Limb (tissue), 2 donors: ENCODE data around the gene CIAO2B.
"Not testable (repeated sequence)": the region's sequence is repeated elsewhere in the genome, so short reads cannot be mapped to it uniquely, and the experiment has no call there.

Source experiments
- DNase-seq, 2 donors: peaks; one replicate each; pipeline ENCODE4 v3.0.0-alpha.2; 2016; ENCODE audit errors: extremely low spot score in 2 of 2

The CIAO2B gene

GRCh38 chr16:66937725-66938337 lies 3.6 kb upstream of the CIAO2B start:
- DNase-seq: no peak

- DNase-seq: no peak
Measured at GRCh38 chr16:66936889-66937554, 2.8 kb upstream of the CIAO2B start.

- DNase-seq: no peak
Measured at GRCh38 chr16:66936462-66936861, 2.3 kb upstream of the CIAO2B start.

GRCh38 chr16:66935314-66936011 lies 1.3 kb upstream of the CIAO2B start, which contains the start of gene CES2:
Gene CES2 (plus strand): TSS chr16:66935516. CDS start chr16:66935636, 120 bp downstream.
- no peak for DNase-seq

- DNase-seq: not testable (repeated sequence)
Measured at GRCh38 chr16:66934839-66935313, 674 bp upstream of the CIAO2B start.

- no peak for DNase-seq
Measured at GRCh38 chr16:66933776-66934137, 445 bp downstream of the CIAO2B start.

GRCh38 chr16:66932076-66932475 lies 2.1 kb downstream of the CIAO2B start:
- DNase-seq: no peak

GRCh38 chr16:66931665-66932064 lies 2.5 kb downstream of the CIAO2B start:
- DNase-seq: no peak

- DNase-seq: no peak
Measured at GRCh38 chr16:66930189-66930588, 4.0 kb downstream of the CIAO2B start.

GRCh38 chr16:66928702-66929388 lies 5.4 kb downstream of the CIAO2B start:
- DNase-seq: no peak

- no peak for DNase-seq
Measured at GRCh38 chr16:66927918-66928649, 6.1 kb downstream of the CIAO2B start.

- no peak for DNase-seq
Measured at GRCh38 chr16:66926961-66927436, 7.2 kb downstream of the CIAO2B start.

- no peak for DNase-seq
Measured at GRCh38 chr16:66926171-66926947, 7.8 kb downstream of the CIAO2B start.

GRCh38 chr16:66925322-66925840 lies 8.8 kb downstream of the CIAO2B start, which contains the start of gene RRAD:
Gene RRAD (minus strand): TSS chr16:66925535. CDS start chr16:66925179, 356 bp downstream.
- no peak for DNase-seq

GRCh38 chr16:66924527-66925321 lies 9.5 kb downstream of the CIAO2B start:
- no peak for DNase-seq

GRCh38 chr16:66923866-66924265 lies 10.3 kb downstream of the CIAO2B start:
- DNase-seq: no peak

GRCh38 chr16:66923247-66923731 lies 10.9 kb downstream of the CIAO2B start:
- no peak for DNase-seq

GRCh38 chr16:66921729-66922450 lies 12.3 kb downstream of the CIAO2B start:
- no peak for DNase-seq
